Fibroblast of pulmonary artery (primary cell): ENCODE measurements around the gene CTAGE15.
"Not testable (repeated sequence)": the region's sequence is repeated elsewhere in the genome, so short reads cannot be mapped to it uniquely, and the experiment has no call there.

Source experiments
- DNase-seq: peaks from one replicate; pipeline ENCODE4 v3.0.0-alpha.2; 2010; ENCODE audit warnings: low read depth
- H3K4me3 ChIP-seq: replicated peaks from 2 replicates; pipeline ENCODE4 v1.5.1; 2011; ENCODE audit warnings: low read depth, mild to moderate bottlenecking, control low read depth, low read length, moderate library complexity
- CTCF ChIP-seq: IDR thresholded peaks from 2 replicates; pipeline ENCODE4 v1.5.1; 2011; ENCODE audit warnings: mild to moderate bottlenecking, control low read depth, low read length, inconsistent platforms; ENCODE audit errors: missing control alignments

CTAGE15 gene

GRCh38 chr7:143620058-143620457 lies 48.5 kb downstream of the CTAGE15 start:
- DNase-seq, H3K4me3 ChIP-seq: not testable (repeated sequence)
- peak; percentile 2 for TF ChIP-seq CTCF

DNA sequence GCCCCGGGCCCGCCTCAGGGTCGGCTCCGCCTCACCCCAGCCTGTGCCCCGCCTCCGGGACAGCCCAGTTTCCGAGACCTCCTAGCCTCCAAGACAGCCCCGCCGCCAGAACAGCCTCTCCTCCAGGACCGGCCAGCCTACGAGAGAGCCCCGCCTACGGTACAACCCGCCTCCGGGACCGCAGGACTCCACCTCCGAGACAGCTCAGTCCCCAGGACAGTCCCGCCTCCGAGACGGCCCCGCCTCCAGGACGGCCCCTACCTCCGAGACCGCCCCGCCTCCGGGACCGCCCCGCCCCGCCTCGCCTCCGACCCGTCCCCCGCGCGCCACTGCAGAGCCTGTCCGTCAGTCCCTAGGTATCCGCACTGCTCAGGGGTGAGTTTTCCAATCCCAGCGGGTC lies 49.0 kb downstream of the CTAGE15 start, which contains the start of gene TCAF2:
TCAF2 (plus strand) TSS at position 329 of the 400 bp plus-strand sequence.
- not testable (repeated sequence) for DNase-seq
- H3K4me3 ChIP-seq: peak within 1 kb of the TSS; percentile 35

DNA sequence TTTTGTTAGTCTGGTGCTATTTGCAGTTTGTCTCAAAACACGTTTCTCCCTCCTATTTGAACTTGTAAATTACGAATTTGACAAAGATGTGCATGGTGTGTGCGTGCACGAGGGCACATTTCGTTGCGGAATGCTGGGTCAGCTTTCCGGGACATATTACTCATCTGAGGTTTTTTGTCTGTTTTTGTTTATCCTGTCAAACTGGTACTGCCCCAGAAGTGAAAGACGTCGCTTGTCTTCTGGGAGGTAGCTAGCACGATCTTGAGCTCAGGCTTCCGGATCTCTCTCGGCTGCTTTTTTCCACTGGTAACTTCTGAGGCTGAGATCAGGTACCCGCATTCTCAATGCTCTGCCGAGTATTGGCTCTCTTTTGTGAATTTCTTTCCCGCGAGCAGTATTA lies 49.6 kb downstream of the CTAGE15 start:
- DNase-seq, H3K4me3 ChIP-seq: not testable (repeated sequence)

GRCh38 chr7:143622130-143622529 lies 50.5 kb downstream of the CTAGE15 start:
- not testable (repeated sequence) for H3K4me3 ChIP-seq, DNase-seq
